OCI-LY1 (cell line): ENCODE measurements around the gene SNX2.

ENCODE experiments used
- EZH2 ChIP-seq: fragments of 200-600 bp; sonication (generic), shearing (Covaris generic); IDR thresholded peaks from 2 replicates; pipeline ENCODE4 v1.8.0; 2017; ENCODE audit warnings: borderline replicate concordance, mixed run types, mild to moderate bottlenecking, antibody characterized with exemption, low read length, moderate library complexity, mixed read lengths
- TF ChIP-seq, protein P1 (sequence below): fragments of 200-600 bp; sonication (generic), shearing (Covaris generic); IDR thresholded peaks from 2 replicates; pipeline ENCODE4 v1.5.1; 2017; ENCODE audit warnings: mild to moderate bottlenecking, antibody characterized with exemption, low read length, moderate library complexity, mixed read lengths

DNA sequence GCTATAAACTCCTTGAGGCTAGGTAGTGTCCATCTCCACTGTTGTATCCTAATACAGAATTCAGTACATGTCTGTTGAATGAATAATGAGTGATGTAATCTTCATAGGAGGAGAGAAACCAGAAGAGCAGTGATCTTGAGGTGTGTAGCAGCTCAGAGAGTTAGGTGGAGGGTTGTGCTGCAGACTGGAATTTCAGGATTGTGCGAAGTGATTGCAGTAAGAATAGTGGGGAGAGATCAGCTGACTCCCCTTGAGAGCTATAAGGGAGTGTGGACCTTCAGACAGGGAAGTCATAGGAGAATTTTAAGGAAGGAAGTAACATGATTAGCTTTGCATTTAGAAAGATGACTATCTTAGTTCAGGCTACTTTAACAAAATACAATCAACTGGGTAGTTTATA is 74.9 kb downstream of the SNX2 start:
- TF ChIP-seq, protein P1, sequence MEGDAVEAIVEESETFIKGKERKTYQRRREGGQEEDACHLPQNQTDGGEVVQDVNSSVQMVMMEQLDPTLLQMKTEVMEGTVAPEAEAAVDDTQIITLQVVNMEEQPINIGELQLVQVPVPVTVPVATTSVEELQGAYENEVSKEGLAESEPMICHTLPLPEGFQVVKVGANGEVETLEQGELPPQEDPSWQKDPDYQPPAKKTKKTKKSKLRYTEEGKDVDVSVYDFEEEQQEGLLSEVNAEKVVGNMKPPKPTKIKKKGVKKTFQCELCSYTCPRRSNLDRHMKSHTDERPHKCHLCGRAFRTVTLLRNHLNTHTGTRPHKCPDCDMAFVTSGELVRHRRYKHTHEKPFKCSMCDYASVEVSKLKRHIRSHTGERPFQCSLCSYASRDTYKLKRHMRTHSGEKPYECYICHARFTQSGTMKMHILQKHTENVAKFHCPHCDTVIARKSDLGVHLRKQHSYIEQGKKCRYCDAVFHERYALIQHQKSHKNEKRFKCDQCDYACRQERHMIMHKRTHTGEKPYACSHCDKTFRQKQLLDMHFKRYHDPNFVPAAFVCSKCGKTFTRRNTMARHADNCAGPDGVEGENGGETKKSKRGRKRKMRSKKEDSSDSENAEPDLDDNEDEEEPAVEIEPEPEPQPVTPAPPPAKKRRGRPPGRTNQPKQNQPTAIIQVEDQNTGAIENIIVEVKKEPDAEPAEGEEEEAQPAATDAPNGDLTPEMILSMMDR, result no peak
- TF ChIP-seq EZH2, result no peak
